ENCODE measurements around the gene MFSD2B. TPM values are rescaled to one million over a fixed set of nuclear protein-coding genes. Genes with fewer than 3 reads are reported as not detected.

The MFSD2B gene
- total RNA-seq, 4 donors from 2014 or later: not detected

DNA sequence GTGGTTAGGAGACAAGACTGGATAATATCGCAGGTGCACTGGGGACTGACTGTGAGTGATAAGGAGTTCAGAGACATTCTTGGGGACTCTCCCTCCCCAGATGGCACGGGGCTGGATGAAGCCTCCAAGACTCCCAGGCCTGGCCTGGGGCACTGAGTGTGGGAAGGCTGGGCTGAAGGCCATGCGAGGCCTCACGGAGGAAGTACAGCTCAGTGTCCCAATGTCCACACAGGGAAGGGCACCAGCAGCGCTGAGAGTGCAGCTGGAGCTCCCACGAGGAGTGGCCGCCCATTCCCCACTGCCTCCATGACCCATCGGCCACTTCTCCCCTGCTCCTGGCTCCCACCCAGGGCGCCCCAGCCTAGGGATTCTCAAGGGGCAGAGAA lies 6.5 kb downstream of the MFSD2B start:
- DNase-seq: no peak
- intact Hi-C loops (cut with DNase I): no loop called here
- H3K27me3 ChIP-seq: no peaks in the 10 kb centered on the region
- H3K36me3 ChIP-seq: no peaks in the 10 kb centered on the region
- no peak overlapping the region for H3K4me3 ChIP-seq (replicated peaks in 1 of 3)
- no peaks in the 10 kb centered on the region for H3K9me3 ChIP-seq
- WGBS, 2 donors: 87 to 88% methylated on average over 6 to 8 of the region's 9 CpGs
- no peaks in the 10 kb centered on the region for H3K4me1 ChIP-seq
- no peak overlapping the region for H3K27ac ChIP-seq
- no peak for TF ChIP-seq POLR2A (IDR thresholded peaks at IDR 0.05)

DNA sequence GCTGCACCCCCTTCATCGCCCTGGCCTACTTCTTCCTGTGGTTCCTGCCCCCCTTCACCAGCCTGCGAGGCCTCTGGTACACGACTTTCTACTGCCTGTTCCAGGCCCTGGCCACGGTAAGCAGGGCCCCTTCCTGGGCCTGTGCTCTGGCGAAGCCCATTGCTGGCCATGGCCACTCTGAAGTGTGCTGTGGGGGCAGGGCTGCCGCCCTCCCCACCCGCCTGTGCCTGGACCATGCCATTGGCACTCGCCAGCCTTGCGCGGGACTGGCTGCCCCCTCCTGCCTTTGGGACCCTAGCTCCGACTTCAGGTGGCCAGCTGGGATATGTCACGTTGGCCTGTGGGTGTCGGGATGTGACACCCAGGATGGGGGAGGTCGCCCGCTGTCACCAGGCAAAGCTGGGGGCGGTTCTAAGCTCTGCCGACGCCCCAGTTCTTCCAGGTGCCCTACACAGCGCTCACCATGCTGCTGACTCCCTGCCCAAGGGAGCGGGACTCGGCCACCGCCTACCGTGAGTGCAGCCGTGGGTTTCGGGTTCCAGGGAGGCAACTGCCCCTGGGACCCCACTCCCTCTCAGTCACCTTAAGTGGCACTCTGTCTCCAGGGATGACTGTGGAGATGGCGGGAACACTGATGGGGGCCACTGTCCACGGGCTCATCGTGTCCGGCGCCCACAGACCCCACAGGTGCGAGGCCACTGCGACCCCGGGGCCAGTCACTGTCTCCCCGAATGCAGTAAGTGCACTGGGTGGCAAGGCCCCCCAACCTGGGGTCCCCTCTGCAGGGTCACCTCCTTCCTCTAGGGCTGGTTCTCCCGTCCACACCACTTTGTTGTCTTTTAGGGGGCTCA lies 7.2 kb downstream of the MFSD2B start:
- Histone ChIP-seq H3K36me3 (no peaks in the 10 kb centered on the region), H3K4me1 (no peaks in the 10 kb centered on the region), H3K9me3 (no peaks in the 10 kb centered on the region), H3K27me3 (no peaks in the 10 kb centered on the region), H3K4me3 (replicated peaks in 1 of 3) (no peak overlapping the region), H3K27ac (no peak overlapping the region)
- no peak for DNase-seq
- TF ChIP-seq POLR2A (IDR thresholded peaks at IDR 0.05): no peak
- TF ChIP-seq, protein P1, sequence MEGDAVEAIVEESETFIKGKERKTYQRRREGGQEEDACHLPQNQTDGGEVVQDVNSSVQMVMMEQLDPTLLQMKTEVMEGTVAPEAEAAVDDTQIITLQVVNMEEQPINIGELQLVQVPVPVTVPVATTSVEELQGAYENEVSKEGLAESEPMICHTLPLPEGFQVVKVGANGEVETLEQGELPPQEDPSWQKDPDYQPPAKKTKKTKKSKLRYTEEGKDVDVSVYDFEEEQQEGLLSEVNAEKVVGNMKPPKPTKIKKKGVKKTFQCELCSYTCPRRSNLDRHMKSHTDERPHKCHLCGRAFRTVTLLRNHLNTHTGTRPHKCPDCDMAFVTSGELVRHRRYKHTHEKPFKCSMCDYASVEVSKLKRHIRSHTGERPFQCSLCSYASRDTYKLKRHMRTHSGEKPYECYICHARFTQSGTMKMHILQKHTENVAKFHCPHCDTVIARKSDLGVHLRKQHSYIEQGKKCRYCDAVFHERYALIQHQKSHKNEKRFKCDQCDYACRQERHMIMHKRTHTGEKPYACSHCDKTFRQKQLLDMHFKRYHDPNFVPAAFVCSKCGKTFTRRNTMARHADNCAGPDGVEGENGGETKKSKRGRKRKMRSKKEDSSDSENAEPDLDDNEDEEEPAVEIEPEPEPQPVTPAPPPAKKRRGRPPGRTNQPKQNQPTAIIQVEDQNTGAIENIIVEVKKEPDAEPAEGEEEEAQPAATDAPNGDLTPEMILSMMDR (IDR thresholded peaks at IDR 0.05): no peak
- WGBS, 2 donors: 93 to 96% methylated on average over 14 to 21 of the region's 35 CpGs
- intact Hi-C loops (cut with DNase I): no loop called here

DNA sequence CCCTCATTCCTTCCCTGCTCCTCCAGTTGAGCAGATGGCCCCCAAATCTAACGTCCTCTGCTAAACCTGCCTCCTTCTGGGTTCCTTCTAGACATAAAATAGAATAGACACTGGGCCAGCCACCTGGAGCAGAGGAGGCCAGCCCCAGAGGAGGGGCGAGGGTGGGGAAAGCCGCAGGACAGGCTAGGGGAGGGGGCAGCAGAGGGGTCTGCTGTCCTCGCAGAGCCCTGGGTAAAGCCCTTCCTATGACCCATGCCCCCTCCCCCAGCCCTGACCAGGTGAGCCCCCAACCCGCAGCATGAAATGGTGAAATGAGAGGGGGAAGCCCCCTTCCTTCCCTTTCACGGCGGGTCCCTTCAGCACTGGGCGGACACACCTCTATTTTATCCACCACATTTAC lies 7.8 kb downstream of the MFSD2B start:
- Histone ChIP-seq H3K4me3 (replicated peaks in 1 of 3) (no peak overlapping the region), H3K36me3 (no peaks in the 10 kb centered on the region)
- 84 to 87% methylated on average over 6 to 8 of the region's 8 CpGs for WGBS, 2 donors

DNA sequence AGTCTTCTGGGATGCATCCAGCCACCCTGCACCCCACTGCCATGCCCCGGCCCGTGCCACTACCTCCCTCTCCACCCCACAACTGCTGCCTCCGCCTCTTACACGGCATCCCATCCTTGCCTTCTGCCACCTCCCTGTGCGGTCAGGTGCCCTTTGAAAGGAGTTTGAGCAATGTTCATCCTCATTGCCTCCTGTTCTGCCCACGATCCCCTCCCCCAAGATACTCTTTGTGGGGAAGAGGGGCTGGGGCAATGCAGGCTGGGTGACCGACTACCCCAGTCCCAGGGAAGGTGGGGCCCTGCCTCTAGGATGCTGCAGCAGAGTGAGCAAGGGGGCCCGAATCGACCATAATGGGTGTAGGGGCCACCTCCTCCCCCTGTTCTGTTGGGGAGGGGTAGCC lies 8.4 kb downstream of the MFSD2B start:
- Histone ChIP-seq H3K27me3 (no peaks in the 10 kb centered on the region), H3K4me3 (replicated peaks in 1 of 3) (no peak overlapping the region), H3K4me1 (no peaks in the 10 kb centered on the region), H3K36me3 (no peaks in the 10 kb centered on the region), H3K9me3 (no peaks in the 10 kb centered on the region), H3K27ac (no peak overlapping the region)
- no peak for DNase-seq
- 85 to 86% methylated on average over 9 of the region's 9 CpGs for WGBS, 2 donors
- TF ChIP-seq, protein P1 (IDR thresholded peaks at IDR 0.05): no peak
- TF ChIP-seq POLR2A (IDR thresholded peaks at IDR 0.05): no peak
- intact Hi-C loops (cut with DNase I): no loop called here

More for the DNA sequence above, 7.8 kb downstream of the MFSD2B start:
- intact Hi-C loops (cut with DNase I): no loop called here
- DNase-seq: no peak
- H3K27ac ChIP-seq: no peak overlapping the region
- no peaks in the 10 kb centered on the region for H3K9me3 ChIP-seq
- H3K27me3 ChIP-seq: no peaks in the 10 kb centered on the region
- TF ChIP-seq POLR2A (IDR thresholded peaks at IDR 0.05): no peak
- TF ChIP-seq, protein P1 (IDR thresholded peaks at IDR 0.05): no peak
- H3K4me1 ChIP-seq: no peaks in the 10 kb centered on the region

DNA sequence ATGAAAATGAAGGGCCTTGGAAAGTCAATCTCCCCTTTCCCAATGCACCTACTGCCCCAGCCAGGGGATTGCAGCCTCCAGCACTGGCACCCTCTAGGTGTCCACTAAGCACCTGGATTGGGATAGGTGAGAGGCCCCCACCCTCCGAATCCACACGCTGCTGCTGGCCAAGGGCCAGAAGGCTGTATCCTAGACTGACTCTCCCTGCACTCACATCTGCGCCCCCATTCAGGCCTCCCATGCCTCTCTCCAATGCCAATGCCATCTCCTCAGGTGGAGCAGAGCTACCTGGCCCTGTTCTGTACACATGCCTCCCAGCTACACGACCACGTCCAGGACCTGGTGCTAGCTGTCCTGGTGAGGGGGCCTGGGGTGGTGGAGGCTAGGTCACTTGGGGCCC lies 9.8 kb downstream of the MFSD2B start:
- H3K36me3 ChIP-seq: no peaks in the 10 kb centered on the region
- 65 to 85% methylated on average over 3 to 5 of the region's 5 CpGs for WGBS, 2 donors
- H3K27ac ChIP-seq: no peak overlapping the region
- H3K4me1 ChIP-seq: no peaks in the 10 kb centered on the region
- intact Hi-C loops (cut with DNase I): no loop called here
- DNase-seq: no peak
- no peaks in the 10 kb centered on the region for H3K27me3 ChIP-seq
- no peak overlapping the region for H3K4me3 ChIP-seq (replicated peaks in 1 of 3)
- no peak for TF ChIP-seq POLR2A (IDR thresholded peaks at IDR 0.05)
- TF ChIP-seq, protein P1 (IDR thresholded peaks at IDR 0.05): no peak
- no peaks in the 10 kb centered on the region for H3K9me3 ChIP-seq
